ENCODE data around the gene DBR1. TPM values are rescaled to one million over a fixed set of nuclear protein-coding genes. Genes with fewer than 3 reads are reported as not detected.
"Not testable (repeated sequence)": the region's sequence is repeated elsewhere in the genome, so short reads cannot be mapped to it uniquely, and the experiment has no call there.

The DBR1 gene
- total RNA-seq, 1 donor from 2014 or later = 7.3 TPM

- intact Hi-C loops (cut with micrococcal nuclease) = no loop called here
Measured at GRCh38 chr3:138188013-138188730, 13.5 kb upstream of the DBR1 start.

GRCh38 chr3:138187296-138188012 lies 12.7 kb upstream of the DBR1 start, which contains the start of gene ARMC8:
TSS of gene ARMC8 (plus strand) at chr3:138187301. CDS start at chr3:138187555, 254 bp downstream.
- peak; percentile 76 for ATAC-seq
- peak; percentile 72 for DNase-seq
- intact Hi-C loops (cut with micrococcal nuclease) = no loop called here

More at GRCh38 chr3:138188013-138188730, 13.5 kb upstream of the DBR1 start:
- DNase-seq (no peak), ATAC-seq (peak; percentile 47)

GRCh38 chr3:138186803-138187295 lies 12.1 kb upstream of the DBR1 start:
- DNase-seq = peak; percentile 96
- peak; percentile 98 for ATAC-seq
- intact Hi-C loops (cut with micrococcal nuclease) = no loop called here

- intact Hi-C loops (cut with micrococcal nuclease) = no loop called here
- no peak for DNase-seq
- no peak for ATAC-seq
Measured at GRCh38 chr3:138186221-138186620, 11.5 kb upstream of the DBR1 start.

GRCh38 chr3:138184994-138185393 lies 10.3 kb upstream of the DBR1 start:
- no peak for ATAC-seq
- no peak for DNase-seq
- intact Hi-C loops (cut with micrococcal nuclease) = no loop called here

- intact Hi-C loops (cut with micrococcal nuclease) = no loop called here
- DNase-seq (no peak), ATAC-seq (peak; percentile 49)
Measured at GRCh38 chr3:138180375-138181029, 5.8 kb upstream of the DBR1 start.

- no peak for ATAC-seq
- intact Hi-C loops (cut with micrococcal nuclease) = no loop called here
Measured at GRCh38 chr3:138173769-138174420, 826 bp downstream of the DBR1 start.

GRCh38 chr3:138172625-138173024 lies 2.1 kb downstream of the DBR1 start:
- intact Hi-C loops (cut with micrococcal nuclease) = no loop called here
- ATAC-seq (no peak), DNase-seq (no peak)

More at GRCh38 chr3:138173769-138174420, 826 bp downstream of the DBR1 start:
- no peak for DNase-seq

GRCh38 chr3:138165061-138165460 lies 9.7 kb downstream of the DBR1 start:
- DNase-seq (no peak), ATAC-seq (no peak)
- intact Hi-C loops (cut with micrococcal nuclease) = no loop called here

GRCh38 chr3:138157743-138158142 lies 17.0 kb downstream of the DBR1 start:
- ATAC-seq (no peak), DNase-seq (no peak)
- intact Hi-C loops (cut with micrococcal nuclease) = no loop called here

- DNase-seq = no peak
- no peak for ATAC-seq
- intact Hi-C loops (cut with micrococcal nuclease) = no loop called here
Measured at GRCh38 chr3:138154534-138154933, 20.2 kb downstream of the DBR1 start.

GRCh38 chr3:138148503-138148902 lies 26.2 kb downstream of the DBR1 start:
- no peak for ATAC-seq
- intact Hi-C loops (cut with micrococcal nuclease) = no loop called here
- DNase-seq = no peak

GRCh38 chr3:138142181-138142580 lies 32.5 kb downstream of the DBR1 start:
- ATAC-seq; intact Hi-C loops (cut with micrococcal nuclease); DNase-seq: not testable (repeated sequence)

GRCh38 chr3:138140940-138141339 lies 33.8 kb downstream of the DBR1 start:
- ATAC-seq = no peak
- no peak for DNase-seq
- intact Hi-C loops (cut with micrococcal nuclease) = no loop called here

GRCh38 chr3:138139691-138140090 lies 35.0 kb downstream of the DBR1 start:
- intact Hi-C loops (cut with micrococcal nuclease) = no loop called here
- DNase-seq = no peak
- ATAC-seq = no peak

GRCh38 chr3:138137861-138138260 lies 36.9 kb downstream of the DBR1 start:
- intact Hi-C loops (cut with micrococcal nuclease) = no loop called here
- ATAC-seq (no peak), DNase-seq (no peak)

- DNase-seq (no peak), ATAC-seq (peak; percentile 47)
- intact Hi-C loops (cut with micrococcal nuclease) = no loop called here
Measured at GRCh38 chr3:138136201-138136600, 38.5 kb downstream of the DBR1 start.

GRCh38 chr3:138135833-138136194 lies 38.9 kb downstream of the DBR1 start:
- DNase-seq (no peak), ATAC-seq (no peak)
- intact Hi-C loops (cut with micrococcal nuclease) = no loop called here

GRCh38 chr3:138135146-138135832 lies 39.4 kb downstream of the DBR1 start:
- intact Hi-C loops (cut with micrococcal nuclease) = no loop called here
- ATAC-seq = peak; percentile 33
- DNase-seq = no peak

Data from left ventricle myocardium superior (tissue), 1 donor.